GM12872 (cell line): ENCODE measurements around the gene CERS6.

Source experiments
- TF ChIP-seq, protein P1 (sequence below): IDR thresholded peaks from 3 replicates; pipeline ENCODE4 v1.5.1; 2011; ENCODE audit warnings: low read depth, mild to moderate bottlenecking, low read length, moderate library complexity; ENCODE audit not compliant: insufficient read depth

The CERS6 gene

DNA sequence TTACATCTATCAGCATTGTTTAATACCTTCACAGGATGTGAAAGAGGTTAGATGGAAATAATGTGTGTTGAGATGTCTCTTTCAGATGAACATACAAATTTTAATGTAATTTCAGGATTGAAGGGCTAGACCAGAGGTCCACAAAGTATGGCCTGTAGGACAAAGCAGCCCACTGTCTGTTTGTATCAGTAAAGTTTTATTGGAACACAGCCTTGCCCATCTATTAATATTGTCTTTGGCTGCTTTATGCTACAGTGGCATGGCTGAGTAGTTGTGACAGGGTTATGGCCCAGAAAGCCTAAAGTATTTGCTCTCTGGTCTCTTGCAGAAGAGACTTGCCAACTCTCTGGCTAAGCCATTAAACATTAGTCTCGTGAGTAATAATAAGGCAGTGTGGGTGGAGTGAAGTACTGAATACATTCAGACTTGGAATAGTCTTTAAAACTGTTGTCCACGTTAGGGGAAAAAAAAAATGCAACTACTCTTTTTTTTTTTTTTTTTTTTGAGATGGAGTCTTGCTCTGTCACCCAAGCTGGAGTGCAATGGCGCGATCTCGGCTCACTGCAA is 271.9 kb downstream of the CERS6 start:
- TF ChIP-seq, protein P1, sequence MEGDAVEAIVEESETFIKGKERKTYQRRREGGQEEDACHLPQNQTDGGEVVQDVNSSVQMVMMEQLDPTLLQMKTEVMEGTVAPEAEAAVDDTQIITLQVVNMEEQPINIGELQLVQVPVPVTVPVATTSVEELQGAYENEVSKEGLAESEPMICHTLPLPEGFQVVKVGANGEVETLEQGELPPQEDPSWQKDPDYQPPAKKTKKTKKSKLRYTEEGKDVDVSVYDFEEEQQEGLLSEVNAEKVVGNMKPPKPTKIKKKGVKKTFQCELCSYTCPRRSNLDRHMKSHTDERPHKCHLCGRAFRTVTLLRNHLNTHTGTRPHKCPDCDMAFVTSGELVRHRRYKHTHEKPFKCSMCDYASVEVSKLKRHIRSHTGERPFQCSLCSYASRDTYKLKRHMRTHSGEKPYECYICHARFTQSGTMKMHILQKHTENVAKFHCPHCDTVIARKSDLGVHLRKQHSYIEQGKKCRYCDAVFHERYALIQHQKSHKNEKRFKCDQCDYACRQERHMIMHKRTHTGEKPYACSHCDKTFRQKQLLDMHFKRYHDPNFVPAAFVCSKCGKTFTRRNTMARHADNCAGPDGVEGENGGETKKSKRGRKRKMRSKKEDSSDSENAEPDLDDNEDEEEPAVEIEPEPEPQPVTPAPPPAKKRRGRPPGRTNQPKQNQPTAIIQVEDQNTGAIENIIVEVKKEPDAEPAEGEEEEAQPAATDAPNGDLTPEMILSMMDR: no peak

DNA sequence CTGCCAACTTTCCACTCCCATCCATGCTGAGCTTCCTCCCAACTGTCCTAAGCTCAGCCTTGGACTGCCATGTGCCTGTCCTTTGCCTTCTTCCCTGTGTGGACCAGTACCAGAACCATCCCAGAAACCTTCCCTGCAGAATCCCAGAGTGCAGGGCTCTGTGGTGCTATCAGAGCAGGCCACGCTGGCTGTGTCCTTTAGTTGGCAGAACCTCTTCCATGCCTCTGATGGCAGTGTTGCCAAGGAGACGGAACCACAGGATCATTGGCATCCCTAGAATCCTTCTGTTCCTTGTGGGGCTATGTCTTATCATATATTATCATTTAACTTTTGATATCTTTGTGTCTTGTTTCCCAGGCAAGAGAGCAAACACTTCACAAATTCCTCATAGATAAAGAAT is 273.4 kb downstream of the CERS6 start:
- TF ChIP-seq, protein P1: no peak

GRCh38 chr2:168730344-168730743 is 274.3 kb downstream of the CERS6 start:
- TF ChIP-seq, protein P1: no peak

GRCh38 chr2:168731002-168731401 is 274.9 kb downstream of the CERS6 start:
- TF ChIP-seq, protein P1: no peak

GRCh38 chr2:168731616-168732015 is 275.5 kb downstream of the CERS6 start:
- TF ChIP-seq, protein P1: no peak

- TF ChIP-seq, protein P1: no peak
Observed at GRCh38 chr2:168732100-168732499, 276.0 kb downstream of the CERS6 start.

DNA sequence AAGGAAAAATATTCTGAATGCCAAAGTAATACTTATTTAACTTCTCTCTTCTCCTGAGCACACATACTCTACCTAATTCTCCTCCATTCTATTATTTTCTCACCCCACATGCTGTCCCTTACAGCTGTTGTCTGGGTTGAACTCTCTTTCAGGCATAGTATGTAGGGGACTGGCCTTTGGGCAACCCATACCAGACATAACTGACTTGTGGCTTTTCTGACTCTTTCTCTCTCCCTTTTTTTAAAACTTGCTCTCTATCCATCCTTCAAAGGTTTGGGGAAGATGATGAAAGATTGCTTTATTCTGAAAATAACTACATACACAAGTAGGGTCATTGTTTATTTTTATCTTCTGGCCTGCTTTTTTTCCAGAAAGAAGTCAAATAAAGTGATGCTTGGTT is 276.4 kb downstream of the CERS6 start:
- TF ChIP-seq, protein P1: no peak
